GM21515 (cell line): ENCODE data around the gene PCDH9.

Experiments
- ATAC-seq: cut with Tn5 transposase; IDR thresholded peaks from one replicate; pipeline ENCODE4 v1.9.1; 2021; ENCODE audit not compliant: unreplicated experiment

The PCDH9 gene

DNA sequence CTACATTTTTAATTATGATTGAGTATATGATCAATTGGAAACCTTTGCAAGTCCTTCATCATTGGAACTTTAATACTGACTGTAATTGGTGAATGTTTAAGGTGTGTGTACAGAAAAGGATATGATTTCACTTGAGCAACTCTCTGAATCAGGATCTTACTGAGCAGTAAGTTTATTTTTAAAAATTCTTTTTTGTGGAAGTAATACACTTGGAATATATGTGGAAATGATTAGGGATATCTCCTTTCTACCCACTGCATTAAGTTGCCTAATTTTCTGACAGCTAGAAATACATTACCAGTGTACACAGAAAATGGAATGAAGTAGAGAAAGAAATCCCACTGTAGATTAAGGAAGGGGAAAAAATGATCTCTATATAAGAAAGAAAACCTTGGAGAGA is 865.8 kb downstream of the PCDH9 start:
- no peak for ATAC-seq

DNA sequence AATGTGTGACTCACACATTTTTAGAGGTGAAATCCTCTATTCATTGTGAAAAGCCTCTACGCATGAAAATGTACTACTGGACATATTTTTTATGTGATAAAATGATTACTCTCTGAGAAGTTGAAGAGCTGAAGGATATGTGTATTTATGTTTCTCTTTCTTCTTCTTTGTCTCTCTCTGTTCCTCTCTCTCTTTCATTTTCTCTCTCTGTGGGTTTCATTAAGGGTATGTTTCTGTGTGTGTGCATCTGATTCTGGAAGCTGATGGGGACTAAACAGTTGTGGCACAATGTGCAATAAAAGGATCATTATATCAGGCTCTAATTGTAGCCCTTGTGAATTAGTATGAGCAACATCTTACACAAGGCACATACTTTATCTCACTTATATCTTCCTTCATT is 867.7 kb downstream of the PCDH9 start:
- no peak for ATAC-seq

DNA sequence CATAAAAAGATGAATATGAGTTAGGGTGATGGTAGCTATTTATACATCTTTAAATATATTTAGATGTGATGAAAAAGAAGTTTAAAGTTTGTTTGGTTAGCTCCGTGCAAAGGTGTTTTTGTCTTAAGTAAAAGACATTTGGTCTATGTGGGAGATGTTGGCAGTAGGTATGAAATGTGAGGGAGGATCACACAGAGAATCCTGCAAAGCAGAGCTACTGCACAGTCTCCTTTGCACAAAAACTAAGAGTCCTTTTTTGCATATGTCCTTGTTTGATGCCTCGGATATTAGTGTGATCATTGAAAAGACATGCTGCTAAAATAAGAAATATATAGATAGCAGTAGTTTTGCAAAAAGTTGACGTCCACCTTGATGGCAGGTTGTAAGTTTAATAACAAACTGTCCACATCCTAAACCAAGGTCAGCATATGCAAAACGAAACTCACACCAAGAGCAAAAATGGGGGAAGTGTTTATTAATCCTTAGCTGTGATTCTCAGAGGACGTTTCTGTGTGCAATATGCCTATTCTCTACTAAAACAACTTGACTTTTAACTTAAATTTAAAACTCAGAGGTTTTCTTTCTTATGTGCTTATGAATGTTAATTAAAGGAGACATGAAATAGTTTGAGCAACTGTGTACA is 870.1 kb downstream of the PCDH9 start:
- no peak for ATAC-seq

DNA sequence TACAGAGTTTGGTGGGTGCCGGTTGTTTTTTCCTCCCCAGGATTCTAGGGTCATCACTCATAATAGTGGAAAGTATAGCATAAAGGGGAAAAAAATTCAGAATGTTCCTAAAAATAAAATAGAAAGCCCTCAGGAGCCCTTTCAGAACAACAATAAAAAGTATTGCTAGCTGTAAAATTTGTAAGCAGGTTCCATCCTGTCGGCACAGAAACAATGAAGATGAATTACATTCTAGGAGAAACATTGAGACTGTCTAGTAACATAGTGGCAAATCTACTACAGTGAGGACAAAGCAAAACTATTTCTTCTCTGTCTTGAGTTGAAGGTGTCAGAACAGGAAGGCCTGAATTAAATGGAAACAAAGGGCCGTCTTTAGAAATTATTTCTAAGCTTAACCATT is 870.7 kb downstream of the PCDH9 start:
- ATAC-seq = no peak

DNA sequence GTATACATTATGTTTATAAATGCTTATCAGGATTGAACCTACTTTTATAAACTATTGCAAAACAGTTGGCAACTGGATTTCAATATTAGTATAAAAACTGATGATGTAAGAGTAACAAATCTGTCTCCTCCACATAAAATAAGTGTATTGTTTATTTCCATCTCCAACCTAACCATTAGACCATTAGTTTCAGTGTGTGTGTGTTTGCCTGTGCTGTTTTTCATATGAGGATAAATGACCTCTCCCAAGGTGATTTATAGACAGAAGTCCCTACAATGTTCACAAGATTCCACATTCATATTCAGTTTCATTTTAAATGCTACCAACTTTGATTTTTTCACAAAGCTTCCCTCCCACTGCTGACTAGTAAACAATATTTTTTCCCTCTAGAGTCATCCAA is 871.6 kb downstream of the PCDH9 start:
- ATAC-seq = no peak

DNA sequence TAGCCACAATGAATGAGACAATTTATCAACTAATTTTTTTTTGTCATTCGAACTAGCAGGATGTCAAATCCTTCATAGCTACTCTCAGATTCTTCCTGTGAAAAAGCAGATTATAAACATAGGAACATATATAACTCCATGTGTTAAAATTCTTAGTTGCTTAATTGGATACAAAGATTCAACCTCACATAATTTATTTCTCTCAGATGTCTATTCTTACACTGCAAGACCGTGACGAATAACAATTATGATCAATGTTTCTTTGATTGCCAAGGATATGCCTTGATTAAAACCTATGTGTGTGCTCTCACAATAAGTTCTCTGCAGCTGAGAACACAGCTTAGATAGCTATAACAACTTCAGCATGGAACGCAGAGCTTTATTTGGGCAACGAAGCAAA is 872.7 kb downstream of the PCDH9 start:
- ATAC-seq = no peak

DNA sequence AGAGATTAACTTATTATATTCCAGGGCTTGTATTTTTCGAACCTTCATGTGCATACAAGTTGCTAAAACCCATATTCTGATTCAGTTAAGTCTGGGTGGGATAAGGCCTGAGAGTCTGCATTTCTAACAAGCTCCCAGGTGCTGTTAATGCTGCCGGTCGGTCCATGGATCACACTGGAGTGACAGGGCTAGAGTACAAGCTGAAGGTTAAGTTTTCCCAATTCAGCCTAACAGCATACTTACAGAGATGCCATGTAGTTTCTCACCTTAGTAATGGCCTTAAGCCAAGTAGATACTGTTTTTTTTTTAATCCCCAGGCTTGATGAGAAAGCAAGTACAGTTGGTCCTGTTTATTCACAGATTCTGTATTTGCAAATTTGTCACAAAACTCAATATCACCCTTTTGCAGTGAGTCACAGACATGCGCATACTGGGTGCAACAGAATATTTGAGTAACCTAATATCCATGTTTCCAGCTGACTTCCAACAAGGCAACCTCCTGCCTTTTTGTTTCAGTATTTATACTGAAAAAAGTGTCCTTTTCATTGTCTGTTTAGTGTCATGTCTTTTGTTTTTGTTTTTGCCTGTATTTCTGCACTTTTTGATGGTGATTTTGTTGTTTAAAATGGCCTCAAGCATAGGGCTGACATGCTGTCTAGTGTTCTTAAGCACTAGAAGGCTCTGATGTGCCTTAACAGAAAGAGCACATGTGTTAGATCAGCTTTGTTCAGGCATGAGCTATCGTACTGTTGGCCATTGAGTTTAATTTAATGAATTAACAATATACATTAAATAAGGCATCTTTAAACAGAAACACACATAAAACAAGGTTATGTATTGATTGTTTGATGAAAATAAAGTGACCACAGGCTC is 875.0 kb downstream of the PCDH9 start:
- ATAC-seq = no peak

DNA sequence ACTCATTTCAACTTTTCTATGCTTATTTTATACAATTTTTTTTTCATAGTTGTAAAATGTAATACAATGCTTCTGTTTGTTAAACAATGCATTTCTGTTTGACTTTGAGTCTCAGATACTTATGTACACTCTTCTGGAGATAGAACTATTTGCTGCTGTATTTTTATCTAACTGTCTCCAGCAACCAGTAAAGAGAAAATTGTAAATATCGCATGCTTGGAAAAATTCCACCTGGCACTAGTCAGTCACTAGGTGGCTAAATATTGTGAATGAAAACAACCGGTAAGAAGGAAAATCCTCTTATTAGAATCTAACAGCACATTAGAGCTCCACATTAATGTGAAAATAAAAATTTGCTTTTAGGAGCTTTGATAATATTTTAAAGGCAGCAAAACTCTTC is 876.5 kb downstream of the PCDH9 start:
- ATAC-seq = no peak

DNA sequence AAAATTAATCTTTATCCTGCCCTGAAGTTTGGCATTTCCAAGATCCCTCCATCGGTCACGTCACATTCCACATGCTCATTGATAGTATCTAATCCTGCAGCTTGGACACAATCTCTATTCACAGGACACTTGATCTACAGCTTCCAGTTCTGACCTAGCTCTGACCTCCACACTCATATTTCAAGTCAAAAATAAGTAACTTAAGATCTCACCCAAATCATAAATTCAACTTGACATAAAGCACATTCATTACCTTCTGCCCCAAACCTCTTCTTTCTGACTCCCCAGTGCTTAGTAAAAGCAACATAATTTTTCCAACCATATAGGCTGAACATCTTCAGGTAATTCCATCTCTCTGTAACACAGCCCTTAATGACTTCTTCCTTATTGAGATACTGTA is 880.2 kb downstream of the PCDH9 start:
- no peak for ATAC-seq

DNA sequence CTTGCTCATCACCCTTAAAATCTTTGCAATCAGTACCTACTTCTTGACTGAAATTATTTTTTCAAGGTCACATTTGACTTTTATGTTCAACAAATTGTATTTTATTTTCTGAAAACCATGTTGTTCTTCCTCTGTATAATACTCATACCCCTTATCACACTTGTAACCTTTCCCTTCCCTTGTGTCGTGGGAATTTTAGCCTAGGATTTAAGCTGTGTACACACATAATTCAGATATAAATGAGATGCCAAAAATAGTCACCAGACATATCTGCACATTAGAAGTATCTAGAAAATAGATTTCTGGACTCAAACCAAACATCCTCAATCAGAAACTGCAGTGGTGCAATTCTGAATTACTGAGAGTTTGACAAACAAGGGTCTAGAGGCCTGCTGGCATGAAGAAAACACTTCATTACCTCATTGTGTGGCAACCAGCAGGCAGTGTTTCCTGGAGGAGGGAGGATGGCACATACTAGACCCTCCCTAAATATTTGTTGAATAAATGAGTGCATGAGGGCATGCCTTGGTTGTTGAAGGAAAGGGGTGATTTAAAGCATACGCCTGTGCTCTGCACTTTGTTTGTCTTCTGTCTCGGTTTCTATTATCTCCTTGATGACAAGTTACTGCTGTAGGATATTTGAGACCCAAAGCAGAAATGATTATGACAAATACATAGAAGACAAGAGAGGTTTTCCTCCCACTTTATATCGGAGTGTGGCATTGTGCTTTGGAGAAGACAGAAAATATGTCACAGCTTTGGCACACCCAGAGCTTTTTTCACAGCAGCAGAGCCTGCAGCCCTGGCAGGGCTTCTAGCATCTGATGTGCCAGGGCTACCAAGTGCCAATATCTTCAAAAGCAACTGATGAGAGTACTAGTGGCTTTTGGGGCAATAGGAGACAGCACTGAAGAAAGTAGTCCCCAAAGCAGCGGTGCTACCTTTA is 881.1 kb downstream of the PCDH9 start:
- ATAC-seq = no peak

DNA sequence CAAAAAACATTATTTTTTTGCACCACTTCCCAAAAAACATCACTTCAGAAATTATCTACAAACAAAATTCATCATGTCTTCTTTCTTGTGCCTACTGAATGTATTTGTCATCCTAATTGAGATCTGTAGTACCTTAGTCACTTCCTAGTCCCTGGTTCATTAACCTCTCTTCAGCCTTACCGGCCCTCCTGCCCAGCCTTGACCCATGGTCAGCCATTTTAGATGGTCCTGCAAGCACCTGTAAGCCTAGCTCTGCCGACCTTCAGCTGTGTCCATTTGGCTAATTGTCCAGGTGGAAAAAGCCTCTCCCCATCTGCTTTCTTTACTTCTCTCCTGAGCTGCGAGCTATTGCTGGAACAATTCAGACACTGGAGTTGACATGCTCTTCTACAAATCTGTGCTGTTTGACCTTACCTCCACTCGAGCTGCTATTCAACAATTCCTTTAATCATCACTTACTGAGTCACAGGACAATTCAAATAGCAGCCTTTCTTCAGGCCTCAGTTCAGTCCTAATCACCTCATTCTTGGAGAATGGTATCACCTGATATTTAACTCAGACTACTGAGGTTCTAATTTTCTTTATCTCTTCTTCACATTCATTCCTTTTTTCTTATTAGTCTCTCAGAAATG is 882.5 kb downstream of the PCDH9 start:
- ATAC-seq = no peak

DNA sequence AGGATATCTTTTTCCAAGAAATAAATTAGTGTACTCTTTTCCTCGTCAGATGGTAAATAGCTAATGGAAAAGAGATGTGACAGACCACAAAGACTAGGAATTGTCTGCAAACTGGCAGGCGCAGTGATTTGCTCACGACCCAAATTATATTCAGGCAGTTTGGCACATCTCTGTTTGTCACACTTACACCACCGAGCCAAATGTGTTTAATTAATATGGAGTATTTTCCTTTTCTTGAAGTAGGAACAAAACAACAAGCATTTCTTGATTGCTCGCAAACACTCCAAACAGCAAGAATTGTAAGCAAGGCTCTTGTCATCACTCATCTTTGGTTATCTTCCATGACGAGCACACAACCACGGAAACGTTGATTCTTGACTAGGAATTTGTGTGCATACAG is 884.2 kb downstream of the PCDH9 start:
- ATAC-seq = no peak

DNA sequence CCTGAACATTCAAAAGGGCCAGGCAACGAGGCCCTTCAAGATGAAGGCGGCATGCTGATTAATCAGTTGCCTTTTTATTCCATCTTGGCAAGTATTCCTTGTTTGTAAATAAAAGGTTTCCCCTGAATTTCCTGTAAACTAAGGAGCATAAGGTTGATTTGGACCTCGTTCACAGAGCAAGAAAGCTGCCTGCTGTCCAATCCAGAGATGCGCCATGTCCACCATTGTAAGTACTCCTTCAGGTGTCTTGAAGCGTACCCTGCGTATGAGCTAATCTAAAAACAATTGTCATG is 884.7 kb downstream of the PCDH9 start:
- no peak for ATAC-seq

DNA sequence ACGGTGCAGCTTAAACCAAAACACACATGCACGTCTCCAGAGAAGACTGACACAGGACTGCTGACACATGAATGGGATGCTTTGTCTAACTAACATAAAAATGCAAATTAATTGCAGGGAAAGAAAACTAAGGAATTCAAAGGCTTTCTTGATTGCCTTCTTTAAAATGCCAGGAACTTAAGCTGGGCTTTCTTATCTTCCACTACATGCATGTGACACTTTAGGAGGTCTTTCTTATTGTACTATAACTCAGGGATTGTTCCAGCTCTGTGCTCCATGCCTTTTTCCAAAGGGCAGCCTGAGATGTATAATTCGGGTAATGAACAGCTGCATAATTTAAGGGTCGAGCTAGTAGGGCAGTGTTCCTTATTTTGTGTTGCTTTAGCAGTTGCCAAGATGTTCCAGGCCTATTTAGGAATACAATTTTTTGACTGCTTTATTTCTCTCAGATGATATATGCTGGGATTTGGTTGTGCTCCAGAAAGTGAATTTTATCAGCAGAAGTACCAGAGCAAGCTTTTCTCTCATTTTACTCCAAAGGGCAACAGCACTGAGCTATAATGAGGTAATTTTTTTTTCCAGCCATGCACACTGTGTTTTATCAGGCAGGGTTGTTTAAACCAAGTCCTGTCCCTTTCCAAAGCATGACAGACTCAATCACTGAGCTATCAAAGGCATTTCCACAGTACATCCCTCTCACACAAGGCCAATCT is 885.2 kb downstream of the PCDH9 start:
- no peak for ATAC-seq

DNA sequence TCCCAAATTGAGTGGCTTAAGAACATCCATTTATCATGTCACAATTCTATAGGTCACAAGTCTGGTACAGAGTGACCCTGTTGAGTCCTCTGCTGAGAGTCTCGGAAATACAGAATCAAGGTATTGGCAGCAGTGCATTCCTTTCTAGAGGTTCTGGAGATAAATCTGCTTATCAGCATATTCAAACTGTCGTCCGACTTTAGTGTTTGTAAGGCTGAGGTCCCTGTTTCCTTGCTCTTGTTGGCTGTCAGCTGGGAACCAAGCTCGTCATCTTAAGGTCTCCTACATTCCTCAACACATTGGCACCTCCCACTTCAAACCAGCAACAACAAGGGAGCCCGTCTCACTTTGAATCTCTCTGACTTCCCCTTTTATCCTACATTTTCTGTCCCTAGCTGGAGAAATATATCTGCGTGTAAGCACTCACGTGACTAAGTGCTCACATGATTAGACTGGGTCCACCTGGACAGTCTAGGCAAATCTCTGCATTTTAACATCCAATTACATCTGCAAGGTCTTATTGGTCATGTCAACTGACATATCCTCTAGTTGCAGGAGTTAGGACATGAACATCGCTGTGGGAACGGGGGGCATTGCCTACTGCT is 886.8 kb downstream of the PCDH9 start:
- no peak for ATAC-seq

DNA sequence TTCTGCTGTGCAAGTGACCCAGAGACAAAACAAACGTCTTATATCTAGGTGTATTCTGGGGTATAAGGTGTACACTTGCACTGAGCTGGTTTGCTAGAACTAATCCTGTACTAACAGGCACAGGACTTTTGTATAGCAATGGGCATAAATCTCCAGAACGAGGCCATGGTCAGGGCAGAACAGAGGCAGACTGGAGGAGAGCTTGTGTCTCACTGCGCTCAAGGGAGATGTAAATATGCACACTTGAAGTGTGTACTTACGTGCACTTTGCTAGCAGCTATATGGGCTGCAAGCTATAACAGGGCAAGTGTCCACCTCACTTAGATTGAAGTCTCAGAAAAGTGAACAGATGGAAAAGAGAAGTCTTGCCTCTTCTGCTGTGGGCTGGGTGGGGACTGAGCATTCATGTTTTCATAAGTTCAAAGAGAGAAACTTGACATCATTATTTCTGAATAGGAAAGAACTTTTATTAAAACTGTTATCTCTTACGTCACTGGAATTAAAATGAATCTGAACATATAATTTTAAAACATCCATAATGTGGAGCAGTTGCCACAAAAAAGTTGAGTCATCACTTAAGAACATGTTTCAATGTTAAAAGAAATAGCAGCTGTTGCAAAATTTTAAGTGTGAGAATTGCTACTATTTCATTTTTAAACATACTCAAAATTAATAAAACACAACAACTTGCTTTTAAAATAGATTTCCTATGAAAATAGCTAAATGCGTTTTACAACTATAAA is 888.3 kb downstream of the PCDH9 start:
- no peak for ATAC-seq

DNA sequence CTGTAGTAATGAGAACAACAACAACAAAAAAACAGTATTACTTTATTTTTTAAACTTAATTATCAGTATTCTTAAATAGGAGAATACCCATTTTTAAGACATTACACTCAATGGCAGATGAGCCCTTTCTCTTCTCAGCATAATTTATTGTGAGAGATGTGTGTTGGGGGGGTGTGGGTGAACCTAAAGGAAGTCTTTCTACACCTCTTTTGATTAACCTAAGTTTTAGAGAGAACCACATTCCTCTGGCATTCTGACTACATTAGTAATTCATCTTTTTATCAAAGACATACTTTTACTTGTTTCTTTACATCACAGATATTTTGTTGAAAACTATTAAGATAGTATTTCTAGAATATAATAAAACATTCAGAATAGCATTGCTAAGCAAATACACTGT is 890.9 kb downstream of the PCDH9 start:
- no peak for ATAC-seq

DNA sequence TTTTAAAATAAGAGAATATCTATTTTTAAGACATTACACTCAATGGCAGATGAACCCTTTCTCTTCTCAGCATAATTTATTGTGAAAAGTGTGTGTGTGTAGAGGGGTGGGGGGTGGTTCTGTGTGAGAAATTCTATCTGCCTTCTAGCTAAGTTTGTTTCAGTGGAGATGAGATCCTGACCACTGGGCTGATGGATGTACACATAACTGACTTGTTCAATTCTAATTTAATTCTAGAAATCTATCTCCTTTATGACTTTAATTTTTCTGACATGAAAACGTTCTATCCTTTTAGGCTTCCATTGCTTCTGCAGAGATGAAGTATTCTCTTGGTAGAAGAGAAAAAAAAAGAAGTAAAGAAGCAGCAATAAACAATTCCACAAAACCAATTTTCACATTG is 891.6 kb downstream of the PCDH9 start:
- no peak for ATAC-seq

DNA sequence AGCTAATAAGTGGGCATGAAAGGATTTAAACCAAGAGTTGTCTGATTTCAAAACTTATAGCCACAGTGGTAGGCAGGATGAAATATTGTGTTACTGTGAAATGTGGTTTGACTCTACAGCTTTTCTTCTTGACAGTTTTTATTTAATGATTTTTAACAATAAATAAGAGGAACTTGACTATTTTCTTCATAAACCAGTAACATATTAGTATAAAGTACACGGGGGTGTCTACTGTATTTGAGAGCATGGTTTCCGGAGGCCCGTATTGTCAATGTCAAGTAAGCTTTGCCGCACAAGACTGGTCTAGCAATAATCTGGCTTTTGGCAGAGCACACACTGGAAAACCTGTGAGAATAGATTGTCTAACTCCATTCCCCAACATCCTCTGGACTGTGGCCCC is 894.5 kb downstream of the PCDH9 start:
- ATAC-seq = no peak
